Activated naive CD4-positive, alpha-beta T cell treated with anti-CD3 and anti-CD28 coated beads for 36 hours (primary cell): ENCODE measurements around the gene SPSB4. TPM values are rescaled to one million over a fixed set of nuclear protein-coding genes. Genes with fewer than 3 reads are reported as not detected.
"Not testable (repeated sequence)": the region's sequence is repeated elsewhere in the genome, so short reads cannot be mapped to it uniquely, and the experiment has no call there.

Experiments
- CTCF ChIA-PET: fragments of 350-600 bp; sonication (Branson Sonifier 250); formaldehyde crosslinking; loops from one replicate; lab custom pipeline; 2021; ENCODE audit warnings: antibody characterized with exemption; lab: Charles Lee
- DNase-seq: peaks from one replicate; pipeline ENCODE4 v3.0.0-alpha.2; 2020
- H3K27ac Mint-ChIP-seq: one replicate; pipeline ENCODE4 v1.8.0; 2021; ENCODE audit warnings: mild to moderate bottlenecking, mixed read lengths
- H3K27me3 Mint-ChIP-seq: one replicate; pipeline ENCODE4 v1.8.0; 2021; ENCODE audit warnings: low read depth, mixed read lengths
- H3K36me3 Mint-ChIP-seq: one replicate; pipeline ENCODE4 v1.8.0; 2021; ENCODE audit warnings: low read depth, mixed read lengths
- H3K4me1 Mint-ChIP-seq: one replicate; pipeline ENCODE4 v1.8.0; 2021; ENCODE audit warnings: low read depth, mixed read lengths
- H3K4me3 Mint-ChIP-seq: one replicate; pipeline ENCODE4 v1.8.0; 2021; ENCODE audit warnings: mild to moderate bottlenecking, moderate library complexity, mixed read lengths
- H3K9me3 Mint-ChIP-seq: one replicate; pipeline ENCODE4 v1.8.0; 2021; ENCODE audit warnings: mixed read lengths
- intact Hi-C: fragments of 100-400 bp; cut with micrococcal nuclease; formaldehyde crosslinking; loops from one replicate; pipeline ENCODE4 v1.15.1; 2023
- total RNA-seq, 2 experiments: library from RNA; stranded (reverse); gene quantifications; one replicate each; pipeline ENCODE4 v1.2.3, GENCODE V29; 2021

Gene SPSB4
- total RNA-seq, 2 experiments from 2014 or later = not detected

GRCh38 chr3:141115789-141116541, 64.8 kb downstream of the SPSB4 start:
- intact Hi-C loops = no loop called here
- Mint-ChIP-seq H3K9me3 (no peaks in the 10 kb centered on the region), H3K27me3 (no peaks in the 10 kb centered on the region), H3K27ac (no peak overlapping the region), H3K36me3 (no peaks in the 10 kb centered on the region), H3K4me3 (no peak overlapping the region), H3K4me1 (no peaks in the 10 kb centered on the region)
- no peak for DNase-seq
- CTCF ChIA-PET = interaction anchor here (0.8 to 2.4 kb wide), 4 partner anchors 10 to 76 kb away, joined by 3 to 14 read pairs (median 4); no protein-coding TSS in a partner anchor

- intact Hi-C loops = no loop called here
- no peaks in the 10 kb centered on the region for H3K9me3 Mint-ChIP-seq
- no peak for DNase-seq
- no peaks in the 10 kb centered on the region for H3K36me3 Mint-ChIP-seq
- CTCF ChIA-PET = interaction anchor here (1.6 to 2.4 kb wide), 2 partner anchors 11 to 75 kb away, joined by 5 to 14 read pairs; no protein-coding TSS in a partner anchor
- H3K4me1 Mint-ChIP-seq = no peaks in the 10 kb centered on the region
- no peak overlapping the region for H3K27ac Mint-ChIP-seq
- H3K4me3 Mint-ChIP-seq = no peak overlapping the region
- H3K27me3 Mint-ChIP-seq = no peaks in the 10 kb centered on the region
Measured at GRCh38 chr3:141116721-141117120, 65.6 kb downstream of the SPSB4 start.

DNA sequence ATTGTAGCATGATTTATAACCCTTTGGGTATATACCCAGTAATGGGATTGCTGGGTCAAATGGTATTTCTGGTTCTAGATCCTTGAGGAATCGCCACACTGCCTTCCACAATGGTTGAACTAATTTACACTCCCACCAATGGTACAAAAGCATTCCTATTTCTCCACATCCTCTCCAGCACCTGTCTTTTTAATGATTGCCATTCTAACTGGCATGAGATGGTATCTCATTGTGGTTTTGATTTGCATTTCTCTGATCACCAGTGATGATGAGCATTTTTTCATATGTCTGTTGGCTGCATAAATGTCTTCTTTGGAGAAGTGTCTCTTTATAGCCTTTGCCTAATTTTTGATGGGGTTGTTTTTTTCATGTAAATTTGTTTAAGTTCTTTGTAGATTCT, 66.8 kb downstream of the SPSB4 start:
- DNase-seq, H3K27ac Mint-ChIP-seq, CTCF ChIA-PET, H3K36me3 Mint-ChIP-seq, H3K4me3 Mint-ChIP-seq, H3K27me3 Mint-ChIP-seq, intact Hi-C loops, H3K4me1 Mint-ChIP-seq, H3K9me3 Mint-ChIP-seq: not testable (repeated sequence)

DNA sequence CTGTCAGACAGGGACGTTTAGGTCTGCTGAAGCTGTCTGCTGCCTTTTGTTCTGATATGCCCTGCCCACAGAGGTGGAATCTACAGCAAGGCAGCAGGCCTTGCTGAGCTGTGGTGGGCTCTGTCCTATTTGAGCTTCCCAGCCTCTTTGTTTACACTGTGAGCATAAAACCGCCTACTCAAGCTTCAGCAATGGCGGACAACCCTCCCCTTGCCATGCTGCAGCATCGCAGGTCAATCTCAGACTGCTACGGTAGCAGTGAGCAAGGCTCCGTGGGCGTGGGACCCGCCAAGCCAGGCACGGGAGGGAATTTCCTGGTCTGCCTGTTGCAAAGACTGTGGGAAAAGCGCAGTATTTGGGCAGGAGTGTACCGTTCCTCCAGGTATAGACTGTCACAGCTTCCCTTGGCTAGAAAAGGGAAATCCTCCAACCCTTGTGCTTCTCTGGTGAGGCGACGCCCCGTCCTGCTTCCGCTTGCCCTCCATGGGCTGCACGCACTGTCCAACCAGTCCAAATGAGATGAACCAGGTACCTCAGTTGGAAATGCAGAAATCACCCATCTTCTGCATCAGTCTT, 71.4 kb downstream of the SPSB4 start:
- intact Hi-C loops = no loop called here
- CTCF ChIA-PET = interaction anchor here (1.2 kb wide), 1 partner anchor 17 kb away, joined by 4 read pairs; no protein-coding TSS in a partner anchor
- Mint-ChIP-seq H3K4me1 (no peaks in the 10 kb centered on the region), H3K36me3 (no peaks in the 10 kb centered on the region), H3K27me3 (peaks cover 5% of the 10 kb centered on the region), H3K27ac (no peak overlapping the region), H3K4me3 (no peak overlapping the region), H3K9me3 (no peaks in the 10 kb centered on the region)
- no peak for DNase-seq

- H3K27me3 Mint-ChIP-seq = peaks cover 5% of the 10 kb centered on the region
- H3K9me3 Mint-ChIP-seq = no peaks in the 10 kb centered on the region
- CTCF ChIA-PET = no interaction called here
- H3K4me3 Mint-ChIP-seq = no peak overlapping the region
- H3K36me3 Mint-ChIP-seq = no peaks in the 10 kb centered on the region
- H3K27ac Mint-ChIP-seq = no peak overlapping the region
- intact Hi-C loops = no loop called here
- no peaks in the 10 kb centered on the region for H3K4me1 Mint-ChIP-seq
- DNase-seq = no peak
Measured at GRCh38 chr3:141123677-141124410, 72.7 kb downstream of the SPSB4 start.

GRCh38 chr3:141124715-141125114, 73.6 kb downstream of the SPSB4 start:
- Mint-ChIP-seq H3K9me3 (no peaks in the 10 kb centered on the region), H3K27me3 (peaks cover 5% of the 10 kb centered on the region), H3K36me3 (no peaks in the 10 kb centered on the region), H3K4me1 (no peaks in the 10 kb centered on the region), H3K4me3 (no peak overlapping the region), H3K27ac (no peak overlapping the region)
- no peak for DNase-seq
- CTCF ChIA-PET = no interaction called here
- intact Hi-C loops = no loop called here

DNA sequence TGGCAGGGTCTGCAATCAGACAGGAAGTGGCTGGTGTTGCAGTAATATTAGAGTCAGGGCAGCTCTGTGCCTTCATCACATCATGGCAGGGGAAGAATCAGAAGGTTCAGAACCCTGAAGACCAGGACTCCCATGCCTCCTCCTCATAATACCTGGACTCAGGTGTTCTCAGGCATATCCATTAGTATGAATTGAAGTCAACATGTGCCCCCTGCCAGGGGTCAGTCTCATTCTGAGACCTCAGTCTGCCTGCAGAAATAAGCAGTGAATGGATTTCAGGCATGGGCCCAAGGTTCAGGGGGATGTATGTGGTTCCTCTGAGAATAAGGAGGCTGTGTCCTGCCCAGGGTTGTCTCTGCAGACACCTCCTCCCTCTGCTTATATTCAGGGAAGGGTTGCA, 74.2 kb downstream of the SPSB4 start:
- peaks cover 5% of the 10 kb centered on the region for H3K27me3 Mint-ChIP-seq
- no peak for DNase-seq
- no peak overlapping the region for H3K27ac Mint-ChIP-seq
- no peaks in the 10 kb centered on the region for H3K36me3 Mint-ChIP-seq
- no peaks in the 10 kb centered on the region for H3K9me3 Mint-ChIP-seq
- no peak overlapping the region for H3K4me3 Mint-ChIP-seq
- CTCF ChIA-PET = no interaction called here
- intact Hi-C loops = no loop called here
- no peaks in the 10 kb centered on the region for H3K4me1 Mint-ChIP-seq

DNA sequence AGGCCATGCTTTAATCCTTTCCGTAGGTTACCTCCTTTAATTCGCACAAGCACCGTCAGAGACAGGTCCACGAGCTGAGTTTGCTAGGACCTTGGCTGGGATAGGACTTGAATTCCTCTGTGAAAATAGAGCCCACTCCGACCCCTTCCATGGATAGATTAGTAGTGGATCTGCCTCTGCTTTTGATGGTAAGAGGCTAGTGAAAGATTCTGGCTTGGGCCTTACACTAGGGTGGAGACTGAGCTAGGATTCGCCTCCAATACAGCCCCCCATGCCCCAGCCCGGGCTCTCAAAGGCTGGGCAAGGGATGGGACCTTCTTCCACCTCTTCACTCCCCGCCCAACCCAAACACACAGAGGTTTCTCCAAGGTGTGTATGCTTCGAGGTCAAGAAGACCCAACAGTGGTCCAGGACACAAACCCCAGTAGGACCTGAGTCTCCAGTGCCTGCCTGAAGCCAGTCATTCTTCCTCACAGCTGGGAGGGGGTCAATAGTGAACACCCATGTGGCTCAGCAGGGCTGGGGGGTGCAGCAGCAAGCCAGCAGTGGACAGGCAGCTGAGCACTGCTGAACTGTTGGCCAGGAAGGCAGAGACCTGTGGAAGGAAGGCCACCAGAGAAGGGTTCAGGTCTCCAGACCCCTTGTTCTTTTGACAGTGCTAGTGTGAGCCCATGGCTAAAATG, 75.7 kb downstream of the SPSB4 start:
- Mint-ChIP-seq H3K27me3 (peaks cover 5% of the 10 kb centered on the region), H3K36me3 (no peaks in the 10 kb centered on the region), H3K27ac (no peak overlapping the region), H3K4me1 (no peaks in the 10 kb centered on the region), H3K4me3 (no peak overlapping the region), H3K9me3 (no peaks in the 10 kb centered on the region)
- CTCF ChIA-PET = interaction anchor here (0.6 to 0.7 kb wide), 4 partner anchors 13 to 334 kb away, joined by 3 to 6 read pairs (median 4); no protein-coding TSS in a partner anchor
- intact Hi-C loops = no loop called here
- no peak for DNase-seq

DNA sequence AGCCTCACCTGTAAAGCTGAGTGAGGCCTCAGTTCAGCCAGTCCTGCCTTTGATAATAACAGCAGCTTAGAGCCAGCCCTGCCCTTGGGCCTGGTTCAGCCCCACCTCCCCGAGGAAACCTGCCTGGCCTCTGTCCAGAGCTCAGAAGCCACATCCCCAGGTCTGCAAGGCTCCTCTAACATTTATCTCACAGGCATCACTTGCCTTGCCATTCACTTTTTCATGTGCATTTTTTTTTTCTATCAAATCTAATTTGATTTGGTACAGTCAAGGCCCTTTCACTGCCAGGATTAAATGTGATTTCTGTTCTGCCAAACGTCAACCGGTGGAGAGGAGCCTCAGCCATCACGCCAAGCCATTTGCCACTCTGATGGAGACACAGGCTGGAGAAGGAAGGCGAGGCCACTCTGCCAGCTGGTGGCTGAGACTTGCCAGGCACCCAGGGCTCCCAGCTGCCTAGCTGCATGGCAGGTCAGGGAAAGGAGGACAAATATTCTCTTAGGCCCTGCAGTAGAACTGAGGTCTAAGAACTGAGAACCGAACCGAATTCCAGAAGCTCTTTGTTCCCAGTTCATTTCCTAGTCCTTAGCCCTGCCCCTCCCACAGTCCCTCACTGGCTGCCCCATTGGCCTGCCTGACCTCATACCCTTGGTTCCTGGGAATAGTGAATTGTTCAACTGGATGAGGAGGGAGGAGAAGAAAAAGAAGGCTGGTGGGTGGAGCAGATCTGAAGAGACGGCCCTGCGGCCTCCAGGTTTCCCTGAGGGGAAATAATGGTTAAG, 76.4 kb downstream of the SPSB4 start:
- DNase-seq = no peak
- H3K4me3 Mint-ChIP-seq = no peak overlapping the region
- intact Hi-C loops = no loop called here
- no peaks in the 10 kb centered on the region for H3K36me3 Mint-ChIP-seq
- H3K4me1 Mint-ChIP-seq = no peaks in the 10 kb centered on the region
- H3K27me3 Mint-ChIP-seq = peaks cover 5% of the 10 kb centered on the region
- H3K27ac Mint-ChIP-seq = no peak overlapping the region
- CTCF ChIA-PET = interaction anchor here (0.6 to 0.7 kb wide), 4 partner anchors 13 to 334 kb away, joined by 3 to 6 read pairs (median 4); no protein-coding TSS in a partner anchor
- H3K9me3 Mint-ChIP-seq = no peaks in the 10 kb centered on the region

- H3K9me3 Mint-ChIP-seq = no peaks in the 10 kb centered on the region
- no peak overlapping the region for H3K4me3 Mint-ChIP-seq
- H3K27me3 Mint-ChIP-seq = peaks cover under 1% of the 10 kb centered on the region
- CTCF ChIA-PET = interaction anchor here (0.8 to 0.9 kb wide), 2 partner anchors 10 to 65 kb away, joined by 3 read pairs; no protein-coding TSS in a partner anchor
- DNase-seq = no peak
- intact Hi-C loops = no loop called here
- no peaks in the 10 kb centered on the region for H3K4me1 Mint-ChIP-seq
- no peaks in the 10 kb centered on the region for H3K36me3 Mint-ChIP-seq
- H3K27ac Mint-ChIP-seq = no peak overlapping the region
Measured at GRCh38 chr3:141128126-141128777, 77.1 kb downstream of the SPSB4 start.

GRCh38 chr3:141129049-141129448, 77.9 kb downstream of the SPSB4 start:
- no peak overlapping the region for H3K27ac Mint-ChIP-seq
- no peaks in the 10 kb centered on the region for H3K9me3 Mint-ChIP-seq
- no peak overlapping the region for H3K4me3 Mint-ChIP-seq
- DNase-seq = no peak
- no peaks in the 10 kb centered on the region for H3K36me3 Mint-ChIP-seq
- CTCF ChIA-PET = interaction anchor here (0.8 to 1.0 kb wide), 3 partner anchors 9 to 118 kb away, joined by 3 read pairs; no protein-coding TSS in a partner anchor
- H3K27me3 Mint-ChIP-seq = no peaks in the 10 kb centered on the region
- intact Hi-C loops = no loop called here
- H3K4me1 Mint-ChIP-seq = no peaks in the 10 kb centered on the region
